22Rv1 (cell line): Measurements from ENCODE around the gene PRR3.

Source experiments
- CTCF ChIP-seq: fragments of 450-650 bp; IDR thresholded peaks from 2 replicates; pipeline ENCODE4 v1.5.1; 2017; ENCODE audit warnings: mild to moderate bottlenecking
- ZFX ChIP-seq: fragments of 450-650 bp; IDR thresholded peaks from 2 replicates; pipeline ENCODE4 v1.6.1; 2017; ENCODE audit warnings: antibody characterized with exemption, borderline replicate concordance

GRCh38 chr6:30611856-30612194, 54.7 kb downstream of the PRR3 start:
- no peak for TF ChIP-seq CTCF
- TF ChIP-seq ZFX = no peak
